Esophagus squamous epithelium (tissue), 5 donors: ENCODE data around the gene COL18A1. TPM values are rescaled to one million over a fixed set of nuclear protein-coding genes. Genes with fewer than 3 reads are reported as not detected.

Experiments
- DNase-seq: peaks from one replicate; lab custom pipeline; 2025; lab: John Stamatoyannopoulos, UW
- H3K27ac ChIP-seq, 4 donors: fragments of 200-600 bp; sonication (generic); one replicate each; pipeline ENCODE4 v1.5.1; 2016 to 2019; ENCODE audit warnings: mild to moderate bottlenecking in 1 of 4
- H3K27me3 ChIP-seq, 4 donors: fragments of 200-600 bp; sonication (generic); 1 replicate in 3 of 4; 2 replicates in 1 of 4; pipeline versions ENCODE4 v1.5.1 to v1.6.0; 2017 to 2021; ENCODE audit warnings: antibody characterized with exemption in 1 of 4
- H3K36me3 ChIP-seq, 3 donors: fragments of 200-600 bp; sonication (generic); one replicate each; pipeline ENCODE4 v1.5.1; 2016 to 2019
- H3K4me1 ChIP-seq, 3 donors: fragments of 200-600 bp; sonication (generic); one replicate each; pipeline ENCODE4 v1.5.1; 2017 to 2019
- H3K4me3 ChIP-seq, 4 donors: fragments of 200-600 bp; sonication (generic); 1 replicate in 3 of 4; 2 replicates in 1 of 4; pipeline ENCODE4 v1.5.1; 2016 to 2019; ENCODE audit warnings: mild to moderate bottlenecking in 2 of 4, moderate library complexity in 1 of 4
- H3K9me3 ChIP-seq, 3 donors: fragments of 200-600 bp; sonication (generic); one replicate each; pipeline ENCODE4 v1.5.1; 2016 to 2019
- POLR2A ChIP-seq, 4 donors: fragments of 450-650 bp; IDR thresholded peaks; one replicate each; pipeline ENCODE4 v1.6.1; 2017; ENCODE audit warnings: antibody characterized with exemption in 4 of 4, mild to moderate bottlenecking in 4 of 4, moderate library complexity in 3 of 4
- WGBS, 2 donors: methylation state at CpG; one replicate each; pipeline ENCODE4 v1.1.5; 2018; 5-methylcytosine and 5-hydroxymethylcytosine counted together
- intact Hi-C: fragments of 100-400 bp; cut with DNase I; formaldehyde crosslinking; loops from one replicate; pipeline ENCODE4 v1.15.0; 2022
- total RNA-seq, 4 donors: library from RNA; depleted of rRNA; stranded (reverse); fragments of >200 nt; gene quantifications; one replicate each; pipeline ENCODE4 v1.1.0, GENCODE V29; 2016
- TF ChIP-seq, protein P1 (sequence below), 6 experiments: fragments of 450-650 bp in 4 of 6; fragments of 200-600 bp in 2 of 6; sonication (generic) in 2 of 6; IDR thresholded peaks; one replicate each; pipeline ENCODE4 v1.5.1; 2016 to 2019; ENCODE audit warnings: antibody characterized with exemption in 6 of 6, mild to moderate bottlenecking in 4 of 6, moderate library complexity in 4 of 6
- donor health status: DM: yes; HTN: yes; CAD: no.

The COL18A1 gene
- total RNA-seq, 4 donors from 2014 or later, result 38.9 to 69.0 (median 52.5) TPM

DNA sequence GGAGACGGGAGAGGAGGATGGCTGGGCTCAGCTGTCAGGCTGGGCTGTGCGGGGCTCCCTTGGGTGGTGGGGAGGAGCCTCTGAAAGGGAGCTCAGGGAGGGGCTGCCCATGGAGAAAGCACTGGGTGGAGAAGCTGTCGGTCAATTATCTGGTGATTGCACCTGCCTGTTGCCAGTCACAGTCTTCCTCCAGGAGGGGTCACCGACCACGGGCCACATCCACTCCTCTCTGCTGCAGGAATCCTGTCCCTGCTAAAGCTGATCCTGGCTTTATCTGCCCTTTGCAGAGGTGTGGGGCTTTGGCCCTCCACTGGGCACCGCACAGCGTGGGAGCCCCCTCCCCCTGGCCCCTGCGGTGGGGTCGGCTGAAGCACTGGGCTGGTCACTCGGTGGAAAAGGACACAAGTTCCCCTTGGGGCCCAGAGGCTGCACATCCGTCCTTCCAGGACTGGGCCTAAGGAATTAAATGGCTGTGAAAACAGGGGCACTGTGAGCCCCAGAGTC is 21.8 kb upstream of the COL18A1 start:
- intact Hi-C loops, result no loop called here
- no peaks in the 10 kb centered on the region for H3K36me3 ChIP-seq

DNA sequence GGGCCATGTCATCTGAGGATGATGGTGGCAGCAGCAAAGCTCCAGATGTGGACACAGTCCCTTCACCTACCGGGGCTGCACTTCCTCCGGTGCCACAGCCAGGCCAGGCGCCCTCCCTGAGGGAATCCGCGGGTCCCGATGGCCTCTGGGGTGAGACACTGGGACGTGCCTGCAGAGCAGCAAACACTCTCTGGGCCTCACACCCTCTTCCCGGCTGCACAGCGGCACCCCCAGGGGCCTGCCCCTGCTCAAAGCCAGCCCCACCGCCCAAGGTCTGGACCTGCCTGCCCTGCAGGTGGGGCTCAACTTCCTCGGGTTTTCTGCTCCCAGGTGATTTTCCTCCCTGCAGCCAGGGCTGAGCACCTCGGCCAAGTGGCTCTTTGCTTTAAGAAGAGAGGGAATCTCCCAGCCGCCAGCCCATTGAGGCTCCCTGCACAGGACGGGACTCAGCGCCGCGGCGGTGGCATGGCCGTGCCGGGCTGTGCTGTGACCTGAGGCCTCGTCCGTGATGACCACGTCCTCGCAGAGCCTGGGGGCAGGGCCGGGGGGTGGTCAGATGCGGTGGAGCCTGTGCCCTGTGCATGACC is 21.3 kb upstream of the COL18A1 start:
- Histone ChIP-seq H3K27ac (no peak overlapping the region), H3K27me3 (peaks cover 0 to 57% (median 0%) of the 10 kb centered on the region in 4 donors), H3K4me1 (peaks cover 7 to 22% (median 12%) of the 10 kb centered on the region in 3 donors), H3K4me3 (no peak overlapping the region), H3K36me3 (no peaks in the 10 kb centered on the region), H3K9me3 (no peaks in the 10 kb centered on the region)
- 40 to 61% methylated on average over 1 to 13 of the region's 26 CpGs for WGBS, 2 donors
- intact Hi-C loops, result no loop called here
- no peak for DNase-seq
- no peak for TF ChIP-seq POLR2A (IDR thresholded peaks at IDR 0.05)
- TF ChIP-seq, protein P1, sequence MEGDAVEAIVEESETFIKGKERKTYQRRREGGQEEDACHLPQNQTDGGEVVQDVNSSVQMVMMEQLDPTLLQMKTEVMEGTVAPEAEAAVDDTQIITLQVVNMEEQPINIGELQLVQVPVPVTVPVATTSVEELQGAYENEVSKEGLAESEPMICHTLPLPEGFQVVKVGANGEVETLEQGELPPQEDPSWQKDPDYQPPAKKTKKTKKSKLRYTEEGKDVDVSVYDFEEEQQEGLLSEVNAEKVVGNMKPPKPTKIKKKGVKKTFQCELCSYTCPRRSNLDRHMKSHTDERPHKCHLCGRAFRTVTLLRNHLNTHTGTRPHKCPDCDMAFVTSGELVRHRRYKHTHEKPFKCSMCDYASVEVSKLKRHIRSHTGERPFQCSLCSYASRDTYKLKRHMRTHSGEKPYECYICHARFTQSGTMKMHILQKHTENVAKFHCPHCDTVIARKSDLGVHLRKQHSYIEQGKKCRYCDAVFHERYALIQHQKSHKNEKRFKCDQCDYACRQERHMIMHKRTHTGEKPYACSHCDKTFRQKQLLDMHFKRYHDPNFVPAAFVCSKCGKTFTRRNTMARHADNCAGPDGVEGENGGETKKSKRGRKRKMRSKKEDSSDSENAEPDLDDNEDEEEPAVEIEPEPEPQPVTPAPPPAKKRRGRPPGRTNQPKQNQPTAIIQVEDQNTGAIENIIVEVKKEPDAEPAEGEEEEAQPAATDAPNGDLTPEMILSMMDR (IDR thresholded peaks at IDR 0.05), result peak in 1 of 6 experiments; percentile 18

More for the DNA sequence above, 21.8 kb upstream of the COL18A1 start:
- TF ChIP-seq POLR2A (IDR thresholded peaks at IDR 0.05), result no peak
- TF ChIP-seq, protein P1 (IDR thresholded peaks at IDR 0.05), result no peak
- no peaks in the 10 kb centered on the region for H3K9me3 ChIP-seq
- DNase-seq, result no peak
- no peak overlapping the region for H3K27ac ChIP-seq
- no peak overlapping the region for H3K4me3 ChIP-seq
- H3K27me3 ChIP-seq, result peaks cover 0 to 52% (median 0%) of the 10 kb centered on the region in 4 donors
- 68 to 91% methylated on average over 5 to 7 of the region's 11 CpGs for WGBS, 2 donors
- H3K4me1 ChIP-seq, result peaks cover 7 to 22% (median 12%) of the 10 kb centered on the region in 3 donors

DNA sequence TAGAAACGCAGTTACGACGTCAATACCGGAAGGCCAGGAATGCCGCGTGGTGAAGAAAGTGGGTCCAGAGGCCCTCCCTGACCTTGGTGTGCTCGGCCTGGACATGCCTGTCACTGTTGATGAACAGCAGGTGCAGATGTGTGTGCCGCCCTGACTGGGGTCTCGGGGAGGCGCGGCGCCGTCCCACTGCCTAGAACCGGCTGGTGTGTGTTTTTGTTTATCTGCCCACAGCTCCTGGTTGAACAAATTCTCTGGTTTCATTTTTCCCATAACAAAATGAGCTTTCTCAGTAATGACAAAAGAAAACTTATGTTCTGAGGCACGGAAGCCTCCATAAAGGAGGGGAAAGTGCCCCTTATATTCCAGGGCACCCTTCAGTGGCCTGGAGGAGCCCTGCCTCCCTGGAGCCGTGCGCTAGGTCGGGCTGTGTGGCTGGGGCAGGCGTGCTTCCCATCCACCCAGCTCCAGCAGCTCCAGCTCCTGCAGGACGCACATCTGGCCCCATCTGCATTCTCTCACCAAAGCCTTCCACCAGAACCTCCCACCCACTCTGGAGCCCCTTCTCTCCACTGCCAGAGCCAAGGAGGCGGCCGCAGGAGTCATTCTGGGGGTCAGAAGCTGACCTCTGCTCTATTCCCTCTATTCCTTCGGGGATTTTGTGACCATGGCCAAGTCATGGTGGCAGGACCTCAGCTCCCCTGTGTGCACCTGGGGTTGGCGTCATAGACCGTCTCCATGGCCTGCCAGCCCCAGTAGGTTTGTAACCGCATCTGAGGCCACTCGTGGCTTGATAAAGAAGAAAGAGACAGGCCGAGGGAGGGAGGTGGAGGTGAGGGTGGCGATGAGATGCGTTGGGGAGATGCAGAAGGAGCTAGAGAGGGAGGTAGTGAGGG is 20.1 kb upstream of the COL18A1 start:
- Histone ChIP-seq H3K4me3 (no peak overlapping the region), H3K4me1 (peaks cover 7 to 22% (median 12%) of the 10 kb centered on the region in 3 donors), H3K27me3 (peaks cover 0 to 61% (median 0%) of the 10 kb centered on the region in 4 donors), H3K36me3 (no peaks in the 10 kb centered on the region), H3K27ac (peak overlapping the region in 1 of 4 donors; percentile 21), H3K9me3 (no peaks in the 10 kb centered on the region)
- WGBS, 2 donors, result 84 to 86% methylated on average over 24 to 28 of the region's 30 CpGs
- intact Hi-C loops, result no loop called here
- TF ChIP-seq, protein P1 (IDR thresholded peaks at IDR 0.05), result no peak
- no peak for TF ChIP-seq POLR2A (IDR thresholded peaks at IDR 0.05)
- no peak for DNase-seq

DNA sequence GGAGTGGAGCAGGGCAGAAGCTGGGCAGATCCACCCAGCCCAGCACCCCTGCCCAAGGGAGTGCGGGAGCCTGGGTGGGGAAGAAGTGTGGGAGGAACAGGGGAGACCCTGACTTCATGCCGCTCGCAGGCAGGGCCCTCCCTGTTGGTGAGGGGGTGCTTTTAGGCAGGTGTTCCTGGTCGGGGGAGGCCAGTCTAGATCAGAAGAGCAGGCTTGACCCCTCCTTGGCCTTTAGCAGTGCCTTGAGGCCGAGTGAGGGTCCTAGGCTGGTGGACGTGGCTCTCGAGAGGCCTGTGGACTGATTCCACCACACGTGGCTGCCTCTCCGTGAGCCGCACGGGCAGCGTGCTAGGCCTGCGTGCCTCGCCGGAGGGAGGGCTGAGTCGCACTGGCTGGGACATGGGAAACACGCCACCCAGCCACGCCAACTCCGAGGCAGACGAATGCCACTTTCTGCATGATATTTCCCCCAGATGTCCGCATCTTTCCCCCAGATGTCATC is 19.4 kb upstream of the COL18A1 start:
- Histone ChIP-seq H3K4me3 (no peak overlapping the region), H3K4me1 (peaks cover 7 to 22% (median 12%) of the 10 kb centered on the region in 3 donors), H3K27ac (peak overlapping the region in 1 of 4 donors; percentile 21), H3K9me3 (no peaks in the 10 kb centered on the region), H3K36me3 (no peaks in the 10 kb centered on the region), H3K27me3 (peaks cover 0 to 67% (median 0%) of the 10 kb centered on the region in 4 donors)
- TF ChIP-seq, protein P1 (IDR thresholded peaks at IDR 0.05), result no peak
- no peak for TF ChIP-seq POLR2A (IDR thresholded peaks at IDR 0.05)
- no peak for DNase-seq
- intact Hi-C loops, result no loop called here
- 82 to 92% methylated on average over 4 to 9 of the region's 21 CpGs for WGBS, 2 donors
